ENCODE measurements around the gene BCAP31. TPM values are rescaled to one million over a fixed set of nuclear protein-coding genes. Genes with fewer than 3 reads are reported as not detected.

The BCAP31 gene
- total RNA-seq, 1 experiment from 2014 or later = 138 TPM

- H3K27ac Mint-ChIP-seq = no peak overlapping the region
- Histone ChIP-seq H3K9me3 (ENCODE audit: control insufficient read depth, low read depth, low read length) (peaks cover 27% of the 10 kb centered on the region), H2AFZ (ENCODE audit: low read length) (no peak overlapping the region), H2AK5ac (ENCODE audit: insufficient read length, low read length) (no peak overlapping the region), H2BK5ac (ENCODE audit: insufficient read length, low read length) (no peak overlapping the region), H3K79me2 (ENCODE audit: insufficient read depth, low read length) (peaks cover 10% of the 10 kb centered on the region; the same call in 1 of the 2 replicates), H3K18ac (ENCODE audit: insufficient read length, low read depth, low read length) (no peak overlapping the region), H2BK120ac (ENCODE audit: low read depth, low read length, poor library complexity, severe bottlenecking) (no peak overlapping the region), H2BK20ac (ENCODE audit: low read depth, low read length, poor library complexity, severe bottlenecking) (no peak overlapping the region), H3K56ac (ENCODE audit: insufficient read length, low read depth, low read length) (no peak overlapping the region), H3K79me1 (ENCODE audit: insufficient read depth, low read depth, low read length, poor library complexity, severe bottlenecking) (no peaks in the 10 kb centered on the region), H2BK15ac (ENCODE audit: low read depth, low read length) (no peak overlapping the region), H3K4ac (ENCODE audit: low read depth, low read length) (no peak overlapping the region), H3K27me3 (ENCODE audit: insufficient read depth, low read length) (no peaks in the 10 kb centered on the region), H4K91ac (ENCODE audit: insufficient read length, low read depth, low read length) (no peak overlapping the region), H3K23me2 (ENCODE audit: insufficient read length, low read depth, low read length, poor library complexity, severe bottlenecking) (peaks cover 4% of the 10 kb centered on the region), H3K14ac (ENCODE audit: insufficient read depth, low read length) (no peak overlapping the region), H2BK12ac (ENCODE audit: insufficient read length, low read depth, low read length) (no peak overlapping the region), H3K27ac (ENCODE audit: insufficient read length, low read depth, low read length) (no peak overlapping the region), H3K4me2 (ENCODE audit: insufficient read depth, insufficient read length, low read length) (peak overlapping the region; percentile 26), H3K9ac (ENCODE audit: extremely low read depth, insufficient read length, low read length) (no peak overlapping the region), H4K20me1 (ENCODE audit: control insufficient read depth, insufficient read depth, insufficient read length) (no peaks in the 10 kb centered on the region), H3K23ac (ENCODE audit: insufficient read length, low read depth, low read length) (no peak overlapping the region), H4K5ac (ENCODE audit: insufficient read length, low read depth, low read length) (no peak overlapping the region), H4K8ac (replicated peaks; ENCODE audit: insufficient read length, low read depth, low read length) (no peak overlapping the region), H3T11ph (ENCODE audit: low read length) (no peak overlapping the region), H3K4me1 (ENCODE audit: insufficient read depth, low read length) (no peaks in the 10 kb centered on the region)
- H3K4me1 Mint-ChIP-seq = peaks cover 10 to 20% of the 10 kb centered on the region in 2 experiments
- no CpG with 5 or more reads among the region's 55 CpGs for WGBS (ENCODE audit: extremely low coverage, insufficient read length, low lambda C conversion rate)
- TF ChIP-seq CTCF (conservative IDR thresholded peaks at IDR 0.05) = no peak
- no peaks in the 10 kb centered on the region for H3K27me3 Mint-ChIP-seq (ENCODE audit: low read depth)
- H3K9me3 Mint-ChIP-seq = peaks cover 53 to 62% of the 10 kb centered on the region in 2 experiments
- no peak for DNase-seq
- peak overlapping the region; percentile 66 to 80; a peak in 4 of 5 replicates for H3K4me3 Mint-ChIP-seq
- H3K36me3 Mint-ChIP-seq (ENCODE audit: insufficient read depth in 1 of 3, low read depth in 3 of 3) = peaks cover 8 to 33% (median 31%) of the 10 kb centered on the region in 3 experiments
Observed at GRCh38 chrX:153725039-153725831, 1.0 kb upstream of the BCAP31 start.
